GM19467 (cell line): ENCODE results near the gene DCAF11.
A peak's percentile ranks its signal among the peaks of the same experiment; 100 is the strongest.

ENCODE experiments used
- ATAC-seq: cut with Tn5 transposase; IDR thresholded peaks from one replicate; pipeline ENCODE4 v1.9.1; 2021; ENCODE audit warnings: mild to moderate bottlenecking, moderate library complexity; ENCODE audit not compliant: unreplicated experiment

The DCAF11 gene

DNA sequence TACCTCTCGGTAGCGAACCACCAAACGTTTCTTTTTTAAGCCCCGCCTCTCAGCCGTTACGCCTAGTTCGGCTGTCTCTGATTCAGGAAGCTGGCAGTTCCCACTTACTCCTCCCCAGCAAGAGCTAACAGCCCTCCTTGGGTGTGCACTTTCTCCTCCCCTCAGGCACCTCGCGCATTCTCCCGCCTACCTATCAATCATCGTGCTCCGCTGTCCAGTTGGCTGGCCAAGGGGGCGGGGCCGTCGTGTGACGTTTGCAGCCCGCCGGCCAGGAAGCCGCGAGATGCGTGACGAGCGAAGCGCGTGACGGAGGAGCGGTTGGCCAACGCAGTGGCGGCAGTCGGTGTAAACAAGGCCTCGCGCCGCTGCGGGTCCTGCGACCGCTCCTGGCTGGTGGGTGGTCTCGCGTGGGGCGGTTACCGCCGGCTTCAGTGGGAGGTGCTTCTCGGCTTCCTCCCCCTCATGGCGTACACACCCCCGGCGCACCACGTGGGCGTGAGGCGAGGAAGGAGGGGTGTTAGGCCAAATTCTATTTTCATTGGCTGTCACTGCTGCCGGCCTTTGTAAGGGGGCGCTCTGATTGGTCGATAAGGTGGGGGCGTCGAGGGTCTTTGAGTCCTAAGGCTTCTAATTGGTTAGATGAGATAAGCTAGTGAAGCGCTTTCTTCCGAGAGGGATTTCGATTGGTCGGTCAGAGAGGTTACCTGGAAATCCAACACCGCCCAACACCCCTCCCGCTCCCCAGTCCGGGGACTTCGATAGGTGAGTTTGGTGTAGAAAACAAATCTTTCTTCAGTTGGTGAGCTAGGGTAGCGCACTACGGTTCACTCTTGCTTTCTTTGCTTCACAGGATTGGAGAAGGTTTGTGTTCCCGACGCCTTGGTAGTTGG lies at the start of gene DCAF11, which contains the start of gene NRL:
DCAF11 (plus strand) TSS at position 246 of the 890 bp plus-strand sequence. CDS start 818 bp downstream, outside the sequence.
NRL (minus strand) TSS at position 418 of the 890 bp plus-strand sequence. CDS start 32,101 bp downstream, outside the sequence.
- ATAC-seq = peak; percentile 77

- no peak for ATAC-seq
Measured at GRCh38 chr14:24064856-24065255, 49.7 kb upstream of the DCAF11 start.

GRCh38 chr14:24065408-24065807 lies 49.2 kb upstream of the DCAF11 start:
- no peak for ATAC-seq

GRCh38 chr14:24066496-24067132 lies 48.0 kb upstream of the DCAF11 start:
- no peak for ATAC-seq

GRCh38 chr14:24067133-24068082 lies 47.2 kb upstream of the DCAF11 start:
- no peak for ATAC-seq

GRCh38 chr14:24068711-24069410 lies 45.7 kb upstream of the DCAF11 start:
- no peak for ATAC-seq

GRCh38 chr14:24069411-24069735 lies 45.2 kb upstream of the DCAF11 start:
- ATAC-seq = no peak

- ATAC-seq = no peak
Measured at GRCh38 chr14:24070285-24071143, 44.1 kb upstream of the DCAF11 start.

DNA sequence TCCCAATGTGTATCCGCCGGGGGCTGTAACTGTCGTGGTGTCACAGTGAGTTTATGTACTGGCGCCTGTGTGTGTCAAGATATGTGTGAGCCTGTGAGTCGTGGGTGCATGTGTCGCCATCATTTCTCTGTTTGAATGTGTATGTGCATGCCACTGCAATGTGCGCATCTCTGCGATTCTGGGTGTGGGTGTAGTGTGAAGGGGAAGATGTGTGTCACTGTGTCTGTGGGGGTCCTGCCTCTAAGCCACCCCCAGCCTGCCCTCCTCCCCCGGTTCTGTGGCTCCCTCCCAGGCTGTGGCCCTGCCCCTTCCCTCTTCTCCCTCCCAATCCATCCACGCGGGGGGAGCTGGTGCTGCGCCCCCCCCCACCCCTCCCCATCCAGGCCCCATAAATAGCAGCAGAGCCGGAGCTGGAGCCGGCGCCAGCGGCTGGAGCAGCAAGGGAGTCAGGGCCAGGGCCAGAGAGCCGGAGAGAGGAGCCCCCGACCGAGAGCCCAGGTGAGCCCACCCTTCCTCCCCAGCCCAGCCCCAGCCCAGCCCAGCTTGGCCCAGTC lies 43.4 kb upstream of the DCAF11 start, which contains the start of gene CPNE6:
CPNE6 (plus strand) TSS at position 419 of the 554 bp plus-strand sequence. CDS start 1,375 bp downstream, outside the sequence.
- ATAC-seq = no peak

DNA sequence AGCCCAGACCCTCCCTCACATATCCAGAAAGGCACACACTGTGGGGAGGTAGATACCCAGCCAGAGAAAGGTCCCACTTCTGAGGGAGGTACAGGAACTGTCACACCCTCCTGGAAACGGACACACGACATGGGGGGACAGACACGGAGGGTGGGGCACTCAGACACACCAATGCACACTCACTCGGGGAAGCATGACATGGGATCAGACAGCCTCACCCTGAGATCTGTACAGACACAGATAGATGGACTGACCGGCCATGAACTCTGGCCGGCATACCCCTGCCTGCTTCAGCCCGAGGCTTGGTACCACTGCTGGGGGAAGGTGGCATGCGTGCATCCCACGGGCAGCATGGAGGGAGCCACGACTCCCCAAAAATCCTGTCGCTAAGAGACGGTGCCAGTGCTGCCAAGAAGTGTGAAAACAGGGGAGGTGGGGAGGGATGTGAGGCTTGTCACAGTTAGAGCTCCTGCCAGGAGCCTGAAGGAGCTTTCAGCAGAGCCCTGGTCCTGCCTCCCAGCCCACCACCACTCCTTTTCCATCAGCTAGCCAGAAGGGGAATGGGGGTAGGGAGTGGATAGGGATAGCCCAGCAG lies 42.6 kb upstream of the DCAF11 start:
- no peak for ATAC-seq

- ATAC-seq = no peak
Measured at GRCh38 chr14:24072436-24072835, 42.1 kb upstream of the DCAF11 start.

GRCh38 chr14:24072881-24073877 lies 41.4 kb upstream of the DCAF11 start:
- ATAC-seq = no peak

DNA sequence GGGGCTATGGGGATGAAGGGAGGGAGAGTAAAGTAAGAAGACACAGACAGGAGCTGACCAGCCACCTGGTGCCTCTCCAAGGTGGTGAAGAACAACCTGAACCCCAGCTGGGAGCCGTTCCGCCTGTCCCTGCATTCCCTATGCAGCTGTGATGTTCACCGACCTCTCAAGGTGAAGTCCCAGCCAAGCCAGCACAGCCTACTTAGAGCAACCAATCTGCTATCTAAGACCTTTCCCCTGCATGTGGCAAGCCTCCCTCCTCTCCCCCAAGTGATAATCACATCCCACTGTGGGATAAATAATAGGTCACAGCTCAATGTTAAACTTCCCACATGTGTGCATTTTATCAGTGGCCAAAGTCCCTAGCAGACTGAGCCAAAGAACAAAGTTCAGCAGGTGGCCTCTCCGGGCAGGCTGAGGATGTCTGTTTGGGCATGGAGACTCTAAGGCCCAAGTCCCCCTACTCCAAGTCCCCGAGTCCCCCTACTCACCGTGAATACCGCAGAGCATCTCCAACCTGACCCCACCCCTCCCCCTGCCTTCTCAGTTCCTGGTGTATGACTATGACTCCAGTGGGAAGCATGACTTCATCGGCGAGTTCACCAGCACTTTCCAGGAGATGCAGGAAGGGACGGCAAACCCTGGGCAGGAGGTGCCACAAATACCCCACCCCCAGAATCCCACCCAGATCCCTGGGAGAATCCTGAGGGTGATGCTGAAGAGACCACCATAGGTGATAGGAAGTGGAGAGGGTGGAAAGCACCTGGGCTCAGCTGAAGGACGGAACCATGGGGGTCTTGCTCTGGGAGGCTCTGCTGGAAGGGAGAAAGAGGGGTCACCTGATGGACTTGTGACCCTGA lies 39.7 kb upstream of the DCAF11 start:
- no peak for ATAC-seq

DNA sequence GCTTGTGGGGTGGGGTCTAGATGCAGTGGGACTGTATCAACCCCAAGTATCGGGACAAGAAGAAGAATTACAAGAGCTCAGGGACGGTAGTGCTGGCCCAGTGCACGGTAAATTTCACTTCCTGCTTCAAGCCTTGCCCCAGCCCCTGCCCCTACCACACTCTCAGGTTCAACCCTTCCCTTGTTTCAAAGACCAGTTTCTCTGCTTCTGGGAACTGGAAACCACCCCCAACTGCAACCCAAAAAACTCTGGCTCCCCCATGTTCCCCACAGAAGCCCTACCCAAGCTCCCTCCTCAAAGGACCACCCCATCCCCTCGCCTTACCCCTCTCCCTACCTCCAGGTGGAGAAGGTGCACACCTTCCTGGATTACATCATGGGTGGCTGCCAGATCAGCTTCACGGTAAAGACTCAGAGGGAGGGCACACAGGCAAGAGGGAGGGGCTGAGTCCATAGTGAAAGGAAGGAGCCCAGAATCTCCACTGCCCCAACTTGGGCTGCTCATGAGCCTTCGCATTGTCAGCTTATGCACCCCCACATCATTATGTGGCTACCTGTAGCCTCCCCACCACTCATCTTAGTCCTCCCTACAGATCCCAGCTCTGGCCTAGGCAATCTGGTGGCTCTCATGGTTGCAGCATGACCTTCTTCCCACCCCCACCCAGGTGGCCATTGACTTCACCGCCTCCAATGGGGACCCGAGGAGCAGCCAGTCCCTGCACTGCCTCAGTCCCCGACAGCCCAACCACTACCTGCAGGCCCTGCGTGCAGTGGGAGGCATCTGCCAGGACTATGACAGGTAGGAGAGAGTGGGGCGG lies 38.9 kb upstream of the DCAF11 start:
- no peak for ATAC-seq

- no peak for ATAC-seq
Measured at GRCh38 chr14:24076302-24076601, 38.3 kb upstream of the DCAF11 start.

DNA sequence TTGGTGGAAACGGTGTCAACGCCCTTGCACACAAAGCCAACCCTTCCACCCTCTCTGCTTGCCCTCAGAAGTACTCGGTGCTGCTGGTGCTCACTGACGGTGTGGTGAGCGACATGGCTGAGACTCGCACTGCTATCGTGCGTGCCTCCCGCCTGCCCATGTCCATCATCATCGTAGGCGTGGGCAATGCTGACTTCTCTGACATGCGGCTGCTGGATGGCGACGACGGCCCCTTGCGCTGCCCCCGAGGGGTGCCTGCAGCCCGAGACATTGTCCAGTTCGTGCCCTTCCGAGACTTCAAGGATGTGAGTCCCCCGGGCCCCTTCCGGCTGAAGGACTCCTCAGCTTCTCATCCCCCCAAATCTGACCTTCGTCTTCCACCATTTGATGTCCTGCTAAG lies 37.5 kb upstream of the DCAF11 start:
- ATAC-seq = no peak
